Measurements from ENCODE around the gene HS2ST1.

The HS2ST1 gene

GRCh38 chr1:87144316-87144895, 230.0 kb downstream of the HS2ST1 start:
- no peak for DNase-seq

- DNase-seq: no peak
Measured at GRCh38 chr1:87144981-87145380, 230.5 kb downstream of the HS2ST1 start.

- no peak for DNase-seq
Measured at GRCh38 chr1:87146538-87146937, 232.1 kb downstream of the HS2ST1 start.

GRCh38 chr1:87146986-87147385, 232.6 kb downstream of the HS2ST1 start:
- no peak for DNase-seq

- DNase-seq: no peak
Measured at GRCh38 chr1:87147851-87148250, 233.4 kb downstream of the HS2ST1 start.

GRCh38 chr1:87148661-87149060, 234.2 kb downstream of the HS2ST1 start:
- no peak for DNase-seq

- no peak for DNase-seq
Measured at GRCh38 chr1:87149241-87150041, 235.0 kb downstream of the HS2ST1 start.

GRCh38 chr1:87150143-87150542, 235.7 kb downstream of the HS2ST1 start:
- no peak for DNase-seq

- DNase-seq: peak; percentile 18 to 28
Measured at GRCh38 chr1:87151500-87152421, 237.3 kb downstream of the HS2ST1 start.

- no peak for DNase-seq
Measured at GRCh38 chr1:87154384-87154783, 239.9 kb downstream of the HS2ST1 start.

GRCh38 chr1:87155170-87155569, 240.7 kb downstream of the HS2ST1 start:
- DNase-seq: no peak

GRCh38 chr1:87155648-87156047, 241.2 kb downstream of the HS2ST1 start:
- no peak for DNase-seq

GRCh38 chr1:87156124-87156523, 241.7 kb downstream of the HS2ST1 start:
- no peak for DNase-seq

GRCh38 chr1:87159378-87159915, 245.0 kb downstream of the HS2ST1 start:
- no peak for DNase-seq
